Choroid plexus epithelial cell (primary cell): Measurements from ENCODE around the gene ALLC.

Source experiments
- DNase-seq: peaks from one replicate; pipeline ENCODE4 v3.0.0-alpha.2; 2010; ENCODE audit warnings: low read depth
- H3K4me3 ChIP-seq: 2 replicates; pipeline ENCODE4 v1.5.1; 2011; ENCODE audit warnings: low read depth, mild to moderate bottlenecking, control low read depth, low read length, moderate library complexity
- TF ChIP-seq, protein P1 (sequence below): conservative IDR thresholded peaks from 2 replicates; pipeline ENCODE4 v1.5.1; 2011; ENCODE audit warnings: low read depth, mild to moderate bottlenecking, control low read depth, inconsistent platforms, low read length, moderate library complexity

Gene ALLC

DNA sequence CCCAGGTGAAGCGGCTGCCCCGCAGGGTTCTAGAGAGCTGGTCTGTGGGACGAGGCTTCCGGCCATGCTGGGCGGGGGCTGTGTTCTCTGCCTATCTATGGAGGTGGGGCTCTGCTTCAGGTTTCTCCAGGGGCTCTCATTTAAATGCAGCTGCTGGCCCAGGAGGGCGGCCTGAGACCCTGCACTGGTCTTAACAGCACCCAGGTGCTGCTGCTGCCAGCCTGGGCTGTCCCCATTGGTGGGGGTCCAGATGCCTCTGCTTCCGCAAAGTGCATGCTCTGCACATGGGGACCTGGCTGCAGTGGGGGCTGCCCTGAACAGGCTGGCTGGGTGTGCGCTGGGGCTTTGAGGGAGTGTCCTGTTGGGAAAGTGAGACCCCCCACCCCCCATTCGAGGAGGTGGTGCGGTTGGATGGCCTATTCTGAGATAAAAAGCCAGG, 29.7 kb upstream of the ALLC start:
- no peak overlapping the region for H3K4me3 ChIP-seq
- no peak for DNase-seq
- TF ChIP-seq, protein P1, sequence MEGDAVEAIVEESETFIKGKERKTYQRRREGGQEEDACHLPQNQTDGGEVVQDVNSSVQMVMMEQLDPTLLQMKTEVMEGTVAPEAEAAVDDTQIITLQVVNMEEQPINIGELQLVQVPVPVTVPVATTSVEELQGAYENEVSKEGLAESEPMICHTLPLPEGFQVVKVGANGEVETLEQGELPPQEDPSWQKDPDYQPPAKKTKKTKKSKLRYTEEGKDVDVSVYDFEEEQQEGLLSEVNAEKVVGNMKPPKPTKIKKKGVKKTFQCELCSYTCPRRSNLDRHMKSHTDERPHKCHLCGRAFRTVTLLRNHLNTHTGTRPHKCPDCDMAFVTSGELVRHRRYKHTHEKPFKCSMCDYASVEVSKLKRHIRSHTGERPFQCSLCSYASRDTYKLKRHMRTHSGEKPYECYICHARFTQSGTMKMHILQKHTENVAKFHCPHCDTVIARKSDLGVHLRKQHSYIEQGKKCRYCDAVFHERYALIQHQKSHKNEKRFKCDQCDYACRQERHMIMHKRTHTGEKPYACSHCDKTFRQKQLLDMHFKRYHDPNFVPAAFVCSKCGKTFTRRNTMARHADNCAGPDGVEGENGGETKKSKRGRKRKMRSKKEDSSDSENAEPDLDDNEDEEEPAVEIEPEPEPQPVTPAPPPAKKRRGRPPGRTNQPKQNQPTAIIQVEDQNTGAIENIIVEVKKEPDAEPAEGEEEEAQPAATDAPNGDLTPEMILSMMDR: no peak

DNA sequence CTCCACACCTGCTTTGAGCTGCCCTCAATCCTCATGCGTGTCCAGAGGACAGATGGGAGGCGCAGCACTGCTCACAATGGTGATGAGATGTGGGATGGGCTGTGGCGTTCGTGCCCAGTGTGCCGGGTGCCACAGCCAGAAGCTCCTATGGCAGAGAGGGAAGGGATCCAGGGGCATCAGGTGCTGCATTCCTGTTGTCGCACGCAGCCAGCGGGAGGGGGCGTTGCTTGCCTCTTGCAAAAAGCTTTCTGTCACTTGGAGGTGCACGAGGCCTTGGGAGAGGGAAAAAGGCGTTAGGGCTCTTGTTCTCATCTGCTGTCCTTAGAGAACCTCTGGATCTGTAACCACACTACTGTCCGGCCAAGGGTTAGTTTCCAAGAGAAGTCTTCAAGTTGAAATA, 29.2 kb upstream of the ALLC start:
- TF ChIP-seq, protein P1: peak; percentile 24
- no peak overlapping the region for H3K4me3 ChIP-seq
- peak; percentile 24 for DNase-seq

DNA sequence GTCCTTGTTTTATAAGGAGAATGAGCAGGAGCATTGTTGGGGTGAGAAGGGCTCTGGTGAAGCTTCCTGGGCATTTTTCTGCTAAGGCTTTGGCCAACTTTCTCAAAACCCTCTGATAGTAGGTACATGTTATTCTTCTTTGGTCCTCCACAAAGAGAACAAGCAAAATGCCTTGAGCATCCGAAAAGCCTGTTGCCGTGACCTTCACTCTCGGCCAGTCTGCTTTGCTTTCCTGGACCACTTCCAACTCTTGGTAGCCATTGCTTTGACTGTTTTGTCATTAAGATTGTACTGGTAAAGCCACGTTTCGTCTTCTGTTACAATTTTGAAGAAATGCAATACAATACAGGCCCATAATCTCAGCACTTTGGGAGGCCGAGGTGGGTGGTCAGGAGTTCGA, 27.4 kb upstream of the ALLC start:
- no peak for DNase-seq
- TF ChIP-seq, protein P1: no peak
- no peak overlapping the region for H3K4me3 ChIP-seq

GRCh38 chr2:3631161-3631850, 26.7 kb upstream of the ALLC start:
- no peak for DNase-seq
- TF ChIP-seq, protein P1: no peak
- H3K4me3 ChIP-seq: no peak overlapping the region

DNA sequence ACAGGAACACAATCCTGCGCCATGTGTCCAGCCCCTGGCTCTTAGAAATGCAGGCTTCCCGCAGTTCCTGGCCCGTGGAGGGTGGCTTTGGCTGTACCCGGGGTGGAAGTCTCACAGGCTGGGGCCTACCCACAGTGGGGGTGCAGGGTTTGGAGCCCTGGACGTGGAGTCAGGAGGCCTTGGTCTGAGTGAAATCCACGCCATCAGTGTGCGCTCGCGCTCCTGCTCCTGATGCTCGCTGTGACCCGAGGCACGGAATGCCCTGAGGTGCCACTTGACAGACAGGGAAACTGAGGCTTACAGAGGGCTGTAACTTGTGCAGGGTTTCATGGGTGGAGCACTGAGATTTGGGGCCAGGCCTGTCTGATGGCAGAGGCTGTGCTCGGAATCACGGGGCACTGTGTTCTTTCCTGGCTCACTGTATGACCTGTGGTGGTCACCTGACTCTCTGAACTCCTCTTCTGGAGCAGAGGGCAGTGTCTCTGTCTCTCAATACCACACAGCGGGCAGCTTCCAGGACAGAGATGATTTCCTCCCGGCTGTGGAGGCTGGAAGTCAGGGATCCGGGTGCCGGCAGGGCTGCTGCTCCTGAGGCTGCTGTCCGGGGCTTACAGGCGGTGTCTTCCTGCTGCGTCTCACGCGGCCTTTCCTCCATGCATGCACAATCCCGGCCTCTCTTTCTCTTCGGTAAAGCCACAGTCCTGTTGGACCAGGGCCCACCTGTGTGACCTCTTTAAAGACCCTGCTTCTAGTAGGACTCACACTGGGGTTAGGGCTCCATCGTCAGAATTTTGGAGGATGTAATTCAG, 25.9 kb upstream of the ALLC start:
- DNase-seq: no peak
- TF ChIP-seq, protein P1: no peak
- H3K4me3 ChIP-seq: no peak overlapping the region

DNA sequence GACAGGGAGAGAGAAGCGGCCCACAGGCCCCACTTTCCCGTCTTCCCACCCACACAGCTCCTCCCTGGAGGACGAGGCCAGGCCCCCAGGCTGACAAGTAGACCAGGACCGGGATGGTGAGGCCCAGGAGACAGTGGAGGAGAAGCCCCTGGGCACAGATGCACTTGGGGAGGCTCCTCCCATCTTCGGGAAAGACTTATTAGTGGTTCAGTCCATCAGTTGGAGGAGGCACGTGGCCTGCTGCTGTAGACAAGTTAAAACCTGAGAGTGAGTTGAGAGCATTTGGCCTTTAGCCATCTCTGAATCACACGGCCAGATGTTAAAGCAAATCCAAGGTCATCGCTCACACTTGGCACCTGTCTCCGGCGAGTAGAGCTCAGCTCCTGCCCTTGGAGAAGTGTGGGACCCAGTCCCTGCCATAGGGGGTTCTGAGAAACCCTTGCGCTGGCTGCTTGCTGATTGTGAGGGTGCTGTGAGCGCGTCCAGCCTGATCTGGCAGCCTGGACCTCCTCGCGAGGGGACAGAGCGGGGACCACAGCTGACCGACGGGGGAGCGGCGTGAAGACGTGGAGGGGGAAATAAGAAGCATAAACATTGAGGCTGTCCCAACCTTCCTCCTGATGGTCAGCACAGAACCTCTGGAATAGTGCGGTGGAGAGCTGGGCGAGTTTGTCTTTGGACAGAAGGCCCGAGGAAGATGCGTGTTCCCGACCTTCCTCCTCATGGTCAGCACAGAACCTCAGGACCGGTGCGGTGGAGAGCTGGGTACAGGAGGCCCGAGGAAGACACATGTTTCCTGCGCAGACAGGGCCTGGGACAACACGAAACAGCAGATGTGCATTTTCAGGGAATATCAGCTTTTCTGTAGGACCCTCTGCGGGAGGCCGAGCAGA, 24.7 kb upstream of the ALLC start:
- no peak overlapping the region for H3K4me3 ChIP-seq
- TF ChIP-seq, protein P1: no peak
- peak; percentile 80 for DNase-seq
